ENCODE data around the gene PMVK.

Gene PMVK

DNA sequence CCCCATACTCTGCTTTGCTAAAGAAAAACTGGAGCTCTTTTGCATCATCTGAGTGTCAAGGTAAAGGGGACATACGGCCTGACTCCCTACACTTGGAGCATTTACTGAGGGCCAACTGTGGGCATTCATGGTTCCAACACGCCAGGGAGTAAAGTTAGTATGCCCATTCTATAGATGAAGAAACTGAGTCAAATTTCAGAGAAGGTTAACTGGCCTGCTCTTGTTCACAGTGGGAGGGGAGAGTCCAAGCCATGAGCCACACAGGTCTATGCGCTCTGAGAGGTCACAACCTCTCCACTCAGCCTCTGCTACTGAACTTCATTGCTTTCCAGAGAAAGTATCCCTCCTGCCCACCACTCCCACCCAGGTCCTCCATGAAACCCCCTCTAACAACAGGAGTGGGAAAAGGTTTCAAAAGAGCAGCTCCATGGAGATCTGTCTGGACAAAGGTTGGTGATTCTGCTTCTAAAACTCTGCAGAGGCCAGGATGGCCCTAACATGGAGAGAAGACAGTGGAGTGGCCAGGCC lies 59.6 kb downstream of the PMVK start:
- no peak for DNase-seq
